GM18909 (cell line): ENCODE results near the gene ISX.

ENCODE experiments used
- ATAC-seq: cut with Tn5 transposase; IDR thresholded peaks from one replicate; pipeline ENCODE4 v1.9.1; 2021; ENCODE audit warnings: mild to moderate bottlenecking; ENCODE audit not compliant: unreplicated experiment, poor library complexity

ISX gene

DNA sequence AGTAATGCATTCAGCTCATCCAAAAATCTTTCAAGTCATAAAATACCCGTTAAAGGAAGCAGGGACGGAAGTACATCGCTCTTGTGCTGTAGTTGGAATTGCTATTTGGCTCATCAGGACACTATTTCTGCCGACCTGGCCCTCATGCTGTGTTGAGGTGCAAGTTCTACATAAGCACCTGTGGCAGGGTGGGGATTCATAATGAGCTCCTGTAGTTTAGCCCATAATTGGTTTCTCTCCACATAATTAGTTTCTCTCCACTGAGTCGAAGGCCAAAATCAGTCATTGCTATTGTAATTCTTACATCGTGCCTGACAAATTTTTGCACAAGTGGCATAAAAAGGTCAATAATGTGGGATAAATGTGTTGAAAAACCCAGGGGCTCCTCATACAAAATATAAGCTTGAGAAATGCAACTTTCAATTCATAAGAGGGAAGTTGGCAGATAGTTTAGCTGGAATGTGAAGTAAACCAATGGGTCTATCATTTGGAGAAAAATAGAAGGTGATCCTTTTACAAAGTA lies 14.9 kb upstream of the ISX start:
- no peak for ATAC-seq

DNA sequence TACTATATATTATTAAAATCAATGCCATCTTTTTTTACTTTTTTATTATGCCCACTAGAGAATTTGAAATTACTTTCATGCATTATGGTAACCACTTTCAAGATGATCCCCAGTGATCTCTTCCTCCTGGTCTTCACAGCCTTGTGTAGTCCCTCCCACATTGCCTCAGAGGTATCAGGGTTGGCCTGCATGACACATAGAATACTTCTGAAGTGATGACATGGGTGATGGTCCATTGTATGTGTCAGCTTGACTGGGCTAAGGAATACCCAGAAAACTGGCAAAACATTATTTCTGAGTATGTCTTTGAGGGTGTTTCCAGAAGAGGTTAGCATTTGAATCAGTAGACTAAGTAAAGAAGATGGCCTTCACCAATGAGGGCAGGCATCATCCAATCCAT lies 14.2 kb upstream of the ISX start:
- ATAC-seq = no peak

DNA sequence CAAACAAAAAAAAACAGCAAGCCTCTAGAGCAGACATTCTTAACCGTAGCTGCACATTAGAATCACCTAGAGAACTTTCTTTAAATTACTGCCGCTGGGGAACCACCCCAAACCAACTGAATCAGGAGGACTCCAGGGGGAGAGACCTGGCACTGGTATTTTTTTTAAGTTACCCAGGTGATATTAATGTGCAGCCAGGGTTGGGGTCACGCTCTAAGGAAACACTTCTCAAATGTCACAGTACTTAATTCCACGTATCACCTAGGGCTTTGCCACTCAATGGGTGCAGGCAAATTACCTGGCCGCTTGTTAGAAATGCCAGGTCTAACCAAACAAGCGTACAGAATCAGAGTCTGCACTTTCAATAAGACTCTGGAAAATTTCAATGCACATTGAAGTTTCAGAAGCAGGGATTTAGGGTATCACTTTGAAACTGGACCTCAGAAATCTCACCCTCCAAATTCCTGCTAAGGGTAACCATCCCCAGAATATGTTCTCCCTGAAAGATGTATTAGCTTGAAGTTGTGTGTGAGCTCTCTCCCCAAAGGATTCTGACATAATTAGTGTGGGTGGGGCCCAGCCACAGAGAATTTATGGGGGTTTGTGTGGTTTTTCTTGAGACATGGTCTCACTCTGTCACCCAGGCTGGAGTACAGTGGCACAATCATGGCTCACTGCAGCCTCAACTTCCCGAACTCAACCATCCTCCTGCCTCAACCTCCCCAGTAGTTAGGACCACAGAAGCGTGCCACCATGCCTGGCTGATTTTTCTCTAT lies 12.7 kb upstream of the ISX start:
- ATAC-seq = no peak

DNA sequence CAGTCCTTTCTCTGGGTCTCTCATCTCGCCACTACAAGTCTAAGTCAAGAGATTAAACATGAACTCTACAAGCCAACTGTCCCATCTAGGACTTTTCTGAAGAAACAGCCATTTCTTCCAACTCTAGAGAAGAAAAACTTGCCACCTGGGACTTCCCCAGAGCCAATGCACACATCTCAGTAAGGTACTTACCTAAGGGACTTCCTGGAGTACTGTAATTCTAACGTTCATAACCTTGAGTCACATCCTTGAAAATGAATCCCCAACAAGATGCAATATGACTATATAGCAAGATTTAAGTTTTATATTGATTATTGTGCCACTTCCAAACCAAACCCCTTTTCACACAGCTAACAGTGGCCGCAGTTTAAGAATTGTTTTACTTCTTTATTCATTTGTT lies 11.9 kb upstream of the ISX start:
- ATAC-seq = no peak

GRCh38 chr22:35056486-35056885 lies 9.5 kb upstream of the ISX start:
- no peak for ATAC-seq

GRCh38 chr22:35057155-35057554 lies 8.8 kb upstream of the ISX start:
- no peak for ATAC-seq

GRCh38 chr22:35059632-35060031 lies 6.3 kb upstream of the ISX start:
- ATAC-seq = no peak

DNA sequence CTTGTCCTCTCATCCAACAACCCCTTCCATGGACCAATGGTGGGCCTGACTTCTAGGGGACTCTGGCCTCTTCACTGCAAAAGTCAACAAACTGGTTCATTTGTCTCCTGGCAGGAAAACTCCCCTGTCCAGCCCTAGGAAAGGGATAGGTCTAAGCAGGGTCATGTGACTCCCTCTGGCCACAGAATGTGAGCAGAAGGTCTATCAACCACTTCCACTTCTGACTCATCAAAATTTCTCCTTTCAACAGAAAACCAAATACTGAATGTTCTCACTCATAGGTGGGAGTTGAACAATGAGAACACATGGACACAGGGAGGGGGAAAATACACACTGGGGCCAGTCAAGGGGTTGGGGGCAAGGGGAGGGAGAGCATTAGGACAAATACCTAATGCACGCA lies 1.3 kb upstream of the ISX start:
- ATAC-seq = no peak

- no peak for ATAC-seq
Measured at GRCh38 chr22:35065183-35065582, 775 bp upstream of the ISX start.

GRCh38 chr22:35066768-35067167 lies 810 bp downstream of the ISX start:
- no peak for ATAC-seq

- ATAC-seq = no peak
Measured at GRCh38 chr22:35069541-35069940, 3.6 kb downstream of the ISX start.

DNA sequence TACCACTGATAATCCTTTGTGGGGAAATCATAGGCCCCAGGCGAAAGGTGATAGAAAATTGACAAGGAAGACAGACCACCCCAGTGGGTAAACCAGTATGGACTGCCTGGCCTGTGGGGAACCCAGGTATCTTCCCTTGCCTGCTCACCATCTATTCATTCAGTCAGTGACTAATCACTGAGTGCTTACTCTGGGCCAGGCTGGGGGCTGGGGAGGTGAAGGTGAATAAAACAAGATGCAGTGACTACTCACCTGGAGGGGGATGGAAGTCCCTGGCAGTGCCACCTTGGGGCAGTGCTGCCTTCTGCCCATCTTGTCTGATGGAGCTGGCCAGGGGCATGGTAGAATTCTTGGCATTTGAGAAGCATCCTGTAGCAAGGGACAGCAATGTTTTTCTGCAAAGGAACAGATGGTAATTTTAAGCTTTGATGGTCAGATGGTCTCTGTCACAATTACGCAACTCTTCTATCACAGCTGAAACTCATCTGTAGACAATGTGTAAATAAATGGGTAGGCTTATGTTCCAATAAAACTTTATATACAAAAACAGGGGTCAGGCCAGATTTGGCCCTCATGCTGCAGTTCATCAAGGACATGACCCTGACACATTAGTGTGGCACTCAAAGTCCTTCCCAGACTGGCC lies 4.6 kb downstream of the ISX start:
- ATAC-seq = no peak

DNA sequence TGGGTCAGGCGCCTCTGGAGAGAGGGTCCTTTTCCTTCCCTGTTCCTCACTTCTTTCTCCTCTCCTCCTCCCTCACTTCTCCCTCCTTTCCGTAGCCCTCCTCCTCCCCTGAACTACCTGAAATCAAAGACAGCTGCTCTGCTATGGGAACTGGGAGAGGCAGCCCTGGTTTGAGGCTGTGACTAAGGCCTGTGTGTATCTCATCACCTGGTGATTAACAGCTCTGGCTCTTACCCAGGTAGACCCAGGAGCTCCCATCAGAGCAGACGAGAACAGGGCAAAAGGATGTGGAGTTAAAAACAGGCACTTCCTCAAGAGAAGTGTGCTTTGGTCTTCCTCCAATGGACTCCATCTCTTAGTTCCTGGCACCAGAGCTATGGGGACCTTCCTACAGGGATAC lies 5.8 kb downstream of the ISX start:
- ATAC-seq = no peak

- no peak for ATAC-seq
Measured at GRCh38 chr22:35072925-35073324, 7.0 kb downstream of the ISX start.

DNA sequence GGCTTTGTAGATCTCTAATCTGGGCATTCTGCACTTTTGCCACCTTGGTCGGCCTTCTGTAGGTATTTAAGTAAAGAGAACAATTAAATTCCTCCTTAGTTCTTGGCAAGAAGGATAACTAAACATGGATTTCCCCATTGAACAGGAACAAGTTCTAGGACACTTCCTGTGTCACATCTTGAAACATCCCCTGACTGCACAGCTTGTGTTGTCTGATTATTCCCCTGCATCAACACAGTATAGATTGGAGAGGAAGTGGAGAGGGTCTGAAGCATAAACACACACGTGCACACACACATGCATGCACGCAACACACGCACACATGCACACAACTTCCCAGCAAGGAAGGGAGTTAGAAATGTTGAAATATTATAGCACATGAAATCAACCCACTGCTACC lies 8.6 kb downstream of the ISX start:
- no peak for ATAC-seq

GRCh38 chr22:35076630-35077029 lies 10.7 kb downstream of the ISX start:
- no peak for ATAC-seq

GRCh38 chr22:35085621-35086020 lies 19.7 kb downstream of the ISX start:
- no peak for ATAC-seq

DNA sequence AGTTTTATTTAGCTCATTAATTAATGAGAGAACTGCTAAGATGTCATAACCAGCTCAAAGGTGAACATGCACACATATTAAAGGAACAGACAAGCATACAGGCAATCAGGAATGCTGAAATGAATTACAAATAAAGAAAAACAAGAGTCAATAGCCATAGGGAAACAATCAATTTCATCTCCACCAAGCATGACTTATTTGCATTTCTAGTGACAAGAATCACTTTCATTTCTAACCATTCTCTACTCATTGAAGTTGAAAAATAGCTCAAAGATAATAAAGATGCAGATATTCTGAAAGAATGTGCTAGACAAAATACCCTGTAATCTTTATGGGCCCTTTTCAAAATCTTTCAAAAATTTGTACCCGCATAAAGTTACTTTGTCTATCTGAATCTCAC lies 23.2 kb downstream of the ISX start:
- no peak for ATAC-seq

- no peak for ATAC-seq
Measured at GRCh38 chr22:35092406-35092805, 26.4 kb downstream of the ISX start.

GRCh38 chr22:35098921-35099320 lies 33.0 kb downstream of the ISX start:
- no peak for ATAC-seq

GRCh38 chr22:35099883-35100282 lies 33.9 kb downstream of the ISX start:
- ATAC-seq = no peak

GRCh38 chr22:35102663-35103062 lies 36.7 kb downstream of the ISX start:
- no peak for ATAC-seq
